Pulmonary artery endothelial cell (primary cell): ENCODE results near the gene TMEM89. TPM values are rescaled to one million over a fixed set of nuclear protein-coding genes. Genes with fewer than 3 reads are reported as not detected.

Source experiments
- DNase-seq: peaks from one replicate; pipeline ENCODE4 v3.0.0-alpha.2; 2011; ENCODE audit warnings: low read depth, low spot score
- total RNA-seq: library from RNA; depleted of rRNA; stranded (reverse); fragments of >200 nt; gene quantifications from 2 replicates; pipeline ENCODE4 v1.2.3, GENCODE V29; 2014

Gene TMEM89
- total RNA-seq, 1 donor from 2014 or later: not detected

DNA sequence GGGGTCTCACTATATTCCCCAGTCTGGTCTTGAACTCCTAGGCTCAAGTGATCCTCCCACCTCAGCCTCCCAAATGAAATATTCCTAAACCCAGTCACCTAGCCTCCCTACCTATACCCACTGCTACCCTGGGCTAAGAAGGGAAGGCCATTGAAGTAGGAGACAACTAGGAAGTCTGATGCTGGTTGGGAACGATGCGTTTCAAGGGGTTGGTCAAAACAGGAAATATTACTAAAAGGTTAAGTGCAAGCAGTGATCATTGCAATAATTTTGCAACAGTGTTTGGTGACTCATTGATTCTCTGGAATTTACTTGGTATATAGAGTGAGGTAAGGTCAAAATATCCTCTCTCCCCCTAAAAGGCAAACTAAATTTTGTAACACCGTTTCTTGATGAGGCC, 7.5 kb downstream of the TMEM89 start:
- no peak for DNase-seq

DNA sequence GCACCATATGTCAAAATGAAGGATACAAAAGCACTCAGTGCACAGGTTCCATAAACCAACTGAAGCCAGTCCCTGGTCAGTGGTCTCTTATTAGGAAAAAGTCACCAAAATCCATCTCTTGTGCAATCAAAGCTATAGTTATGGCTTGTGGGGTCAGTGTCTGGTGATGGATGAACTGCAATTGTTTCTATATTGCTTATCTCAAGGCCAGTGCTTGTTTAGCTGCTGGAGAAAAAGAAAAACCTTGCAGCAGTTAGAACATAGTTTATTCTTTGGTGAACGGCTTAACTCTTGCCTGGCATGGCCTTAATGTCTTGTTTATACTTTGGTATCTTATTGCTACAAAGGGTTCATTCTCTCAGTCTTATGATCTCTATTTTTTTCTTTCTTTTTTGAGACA, 9.3 kb downstream of the TMEM89 start:
- DNase-seq: no peak

DNA sequence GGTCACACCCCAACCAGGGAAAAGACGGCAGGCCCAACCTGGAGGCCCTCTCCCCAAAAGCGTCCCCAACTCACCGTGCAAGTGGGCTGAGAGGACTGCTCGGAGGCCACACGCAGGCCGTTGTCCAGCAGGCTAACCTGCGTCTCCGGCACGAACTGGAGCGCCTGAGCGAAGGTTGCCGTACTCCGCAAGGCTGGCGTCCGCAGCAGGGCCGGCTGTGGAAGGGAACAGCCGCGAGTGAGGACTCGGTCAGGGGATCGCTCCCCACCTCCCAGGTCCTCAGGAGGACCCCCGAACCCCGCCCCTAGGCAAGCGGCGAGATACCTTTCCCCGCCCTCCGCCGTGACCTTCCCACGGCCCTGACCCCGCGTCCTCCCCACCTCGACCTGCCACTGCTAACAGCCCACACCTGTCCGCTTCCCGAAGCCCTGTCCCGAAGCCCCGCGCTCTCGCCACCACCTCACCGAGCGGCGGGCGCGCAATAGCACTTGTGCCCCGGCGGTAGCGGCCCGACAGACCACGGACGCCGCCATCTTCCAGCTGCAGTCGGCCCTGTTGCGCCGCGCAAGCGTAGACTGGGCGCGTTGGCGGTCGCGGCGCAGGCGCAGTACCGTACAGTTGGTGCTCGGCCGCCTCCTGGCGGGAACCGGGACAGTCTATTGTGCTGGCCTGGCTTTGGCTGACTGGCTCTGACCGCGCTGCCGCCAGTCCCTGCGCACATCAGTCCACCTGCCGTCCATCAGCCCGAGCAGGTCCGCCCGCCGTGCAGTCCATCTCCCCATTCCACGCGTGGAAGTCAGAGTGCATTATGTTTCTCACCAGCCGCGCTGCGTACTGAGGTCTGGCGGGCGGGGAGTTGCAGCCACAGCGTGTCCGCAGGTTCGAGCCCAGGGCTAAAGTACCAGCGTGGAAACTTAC, 12.2 kb downstream of the TMEM89 start, which contains the start of gene UQCRC1:
TSS of gene UQCRC1 (minus strand) at position 559 of the 918 bp plus-strand sequence. CDS start at position 533, 26 bp downstream.
- peak; percentile 69 for DNase-seq

DNA sequence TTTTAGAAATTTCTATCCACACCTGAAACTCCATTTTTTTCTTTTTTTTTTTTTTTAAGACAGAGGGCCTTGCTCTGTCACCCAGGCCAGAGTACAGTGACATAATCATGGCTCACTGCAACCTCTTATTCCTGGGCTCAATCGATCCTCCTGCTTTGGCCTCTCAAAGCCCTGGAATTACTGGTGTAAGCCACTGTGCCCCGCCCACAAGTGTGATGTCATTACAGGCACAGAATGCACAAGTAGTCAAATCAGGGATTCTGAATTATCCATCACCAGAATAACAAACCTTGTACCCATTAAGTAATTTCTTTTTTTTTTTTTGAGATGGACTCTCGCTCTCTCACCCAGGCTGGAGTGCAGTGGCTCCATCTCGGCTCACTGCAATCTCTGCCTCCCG, 14.1 kb downstream of the TMEM89 start:
- no peak for DNase-seq

GRCh38 chr3:48601622-48601994, 20.0 kb downstream of the TMEM89 start:
- DNase-seq: no peak

- DNase-seq: no peak
These were observed 20.6 kb downstream of the TMEM89 start for GRCh38 chr3:48600711-48601621.

DNA sequence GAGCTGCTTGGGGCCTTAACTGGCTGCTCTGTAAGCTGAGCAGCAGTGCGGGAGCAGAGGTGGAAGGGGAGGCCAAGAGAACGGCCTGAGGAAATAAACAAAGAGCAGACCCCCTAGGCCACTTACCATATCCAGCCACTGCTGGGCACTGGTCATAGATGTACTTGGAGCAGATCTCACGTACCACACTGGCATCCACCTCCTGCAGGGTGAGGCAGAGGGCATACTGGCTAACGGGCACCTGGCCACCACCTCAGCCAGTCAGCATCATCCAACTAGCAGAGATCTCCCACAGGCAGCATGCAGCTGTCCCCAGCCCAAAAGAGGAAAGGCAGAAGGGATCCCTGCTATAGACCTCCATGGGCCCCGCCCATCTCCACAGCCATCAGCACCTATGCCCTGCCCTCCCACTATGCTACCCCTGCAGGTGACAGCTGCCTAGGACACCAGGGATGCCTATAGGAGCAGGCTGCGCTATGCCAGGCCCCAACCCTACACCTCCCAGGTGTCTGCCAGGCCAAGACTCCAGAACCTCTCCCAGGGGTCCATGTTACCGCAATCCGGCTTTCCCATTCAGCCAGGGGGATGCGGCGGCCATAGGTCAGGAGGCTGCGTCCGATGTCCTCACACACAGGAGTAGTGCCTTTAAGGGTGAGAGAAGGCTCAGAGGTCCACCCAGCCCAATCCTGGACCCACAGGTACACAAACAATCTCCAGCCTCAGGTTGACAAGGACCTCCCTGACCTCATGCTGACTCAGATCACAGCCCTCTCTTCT, 21.9 kb downstream of the TMEM89 start:
- no peak for DNase-seq

DNA sequence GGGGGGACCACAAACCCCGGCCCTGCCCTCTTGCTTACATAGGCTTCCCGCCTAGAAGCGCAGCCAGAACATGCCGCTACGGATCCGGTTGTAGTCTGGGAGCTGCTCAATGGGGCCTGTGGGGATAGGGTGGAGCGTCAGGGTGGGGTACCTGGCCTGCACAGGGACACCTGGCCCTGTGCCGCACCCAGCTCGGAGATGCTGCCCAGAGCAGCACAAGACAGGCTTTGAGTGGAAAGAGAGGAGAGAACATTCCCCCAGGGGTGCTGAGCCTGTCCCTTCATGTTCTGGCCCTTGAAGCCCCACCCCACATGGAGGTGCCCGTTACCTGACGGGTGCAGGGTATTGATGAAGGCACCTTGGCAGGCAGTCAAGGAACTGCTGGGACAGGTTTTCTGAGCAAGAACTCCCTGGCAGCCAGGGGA, 22.5 kb downstream of the TMEM89 start:
- DNase-seq: no peak

DNA sequence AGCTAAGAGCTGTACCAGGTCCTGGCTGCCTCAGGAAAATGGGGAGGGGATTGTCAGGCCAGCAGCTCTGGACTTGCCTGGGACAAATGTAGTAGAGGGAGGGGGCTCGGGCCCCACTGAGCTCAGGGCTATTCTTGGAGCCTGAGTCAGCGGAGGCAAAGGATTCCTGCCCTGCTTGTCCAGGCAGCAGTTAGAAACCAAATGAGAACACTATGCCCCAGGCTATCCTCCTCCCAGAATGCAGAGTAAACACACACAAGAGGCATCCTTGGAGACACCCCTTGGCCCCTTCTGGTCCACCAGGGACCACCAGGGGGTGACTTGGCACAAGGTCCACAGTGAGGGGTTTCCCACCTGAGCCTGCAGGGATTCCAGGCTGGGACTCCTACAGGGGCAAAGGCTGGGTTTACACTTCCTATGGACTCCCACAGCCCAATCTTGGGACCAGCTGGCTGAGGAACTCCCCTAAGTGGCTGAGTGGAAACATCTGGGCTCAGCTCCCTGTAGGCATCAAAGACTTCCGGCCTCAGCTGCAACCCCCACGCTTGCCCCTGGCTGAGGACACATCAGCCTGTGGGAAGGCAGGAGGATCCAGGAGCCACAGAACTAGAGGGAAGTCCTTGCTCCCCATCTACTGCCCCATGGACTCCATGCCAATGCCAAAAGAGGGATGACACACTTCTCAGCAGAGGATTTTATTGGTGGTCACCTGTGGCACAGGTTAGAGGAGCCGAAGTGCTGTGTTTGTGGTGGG, 23.1 kb downstream of the TMEM89 start:
- DNase-seq: no peak

- no peak for DNase-seq
These were observed 24.2 kb downstream of the TMEM89 start for GRCh38 chr3:48597408-48597800.

DNA sequence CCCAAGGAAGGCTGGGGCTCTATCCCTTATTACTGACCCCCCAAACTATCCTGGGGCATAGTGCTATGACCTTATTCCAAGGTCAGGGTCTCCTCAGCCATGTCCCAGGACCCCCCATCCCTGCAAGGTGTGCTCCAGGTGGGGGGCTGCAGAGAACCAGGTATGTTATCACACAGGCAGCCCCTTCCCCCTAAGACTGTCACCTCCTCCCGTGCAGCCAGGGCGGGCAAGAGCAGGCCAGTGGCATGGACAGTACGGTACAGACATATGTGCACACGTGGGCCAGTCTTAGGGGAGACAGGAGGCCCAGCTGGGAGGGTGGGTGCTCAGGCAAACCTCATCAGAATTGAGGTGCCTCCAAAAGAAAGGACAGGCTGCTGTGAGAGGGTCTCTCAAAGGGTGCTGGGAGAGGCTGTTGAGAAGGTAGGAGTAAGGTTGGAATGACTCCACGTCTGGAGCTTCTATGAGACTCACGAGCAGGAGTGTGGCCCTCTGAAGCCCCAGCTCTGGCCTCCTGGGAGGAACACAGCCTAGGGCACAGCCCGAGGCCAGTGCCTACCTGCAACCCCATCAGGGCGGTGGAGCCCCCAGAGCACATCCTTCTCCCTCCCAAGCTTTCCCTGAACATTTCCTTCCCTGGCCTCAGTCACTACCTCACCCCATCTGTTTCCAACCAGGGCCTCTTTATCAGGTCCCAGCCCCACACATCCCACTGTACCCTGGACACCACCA, 24.7 kb downstream of the TMEM89 start:
- DNase-seq: no peak

DNA sequence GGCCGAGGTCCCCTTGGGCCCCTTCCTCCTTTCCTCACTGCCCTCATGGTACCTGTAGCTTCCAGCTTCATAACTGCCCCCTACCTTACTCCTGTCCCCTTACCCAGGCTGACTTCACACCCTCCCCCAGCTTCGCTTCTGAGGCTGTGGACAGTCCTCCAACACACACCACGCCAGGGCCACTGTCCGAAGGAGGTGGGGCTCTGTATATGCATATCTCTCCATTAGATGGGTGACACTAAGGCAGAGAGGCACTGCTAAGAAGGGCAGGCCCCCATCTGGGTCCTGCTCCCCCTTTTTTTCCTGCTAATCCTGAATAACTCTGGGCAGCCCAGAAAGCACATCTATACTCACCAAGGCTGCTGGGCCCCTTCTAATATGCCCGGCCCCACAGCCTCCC, 25.4 kb downstream of the TMEM89 start:
- no peak for DNase-seq

DNA sequence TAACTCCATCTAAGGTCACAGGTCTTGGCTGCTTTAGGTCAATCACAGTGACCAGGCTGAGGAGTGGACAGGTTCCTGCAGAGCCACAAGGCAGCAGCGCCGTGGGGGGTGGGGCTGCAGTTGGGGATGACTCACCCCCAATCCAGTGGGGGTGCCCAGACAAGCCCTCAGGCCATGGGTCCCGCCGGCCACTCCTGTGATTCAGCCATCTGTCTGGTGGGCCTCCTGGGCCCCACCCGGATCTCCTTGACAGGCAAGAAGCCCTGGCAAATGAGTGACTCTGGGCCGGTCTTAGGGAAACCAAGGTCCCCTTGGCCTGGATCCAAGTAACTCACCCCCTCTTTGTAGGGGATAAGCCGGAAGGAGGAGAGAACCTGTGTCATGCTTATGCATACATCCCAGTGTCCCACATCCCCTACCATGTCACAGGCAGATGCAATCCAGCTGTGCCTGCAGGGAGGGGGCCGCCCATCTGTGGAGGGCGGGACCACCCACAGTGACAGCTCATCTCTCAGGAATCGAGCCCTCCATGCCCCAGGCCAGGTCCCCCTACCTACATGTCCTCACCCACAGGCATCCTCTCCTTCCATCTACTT, 25.9 kb downstream of the TMEM89 start:
- DNase-seq: no peak

DNA sequence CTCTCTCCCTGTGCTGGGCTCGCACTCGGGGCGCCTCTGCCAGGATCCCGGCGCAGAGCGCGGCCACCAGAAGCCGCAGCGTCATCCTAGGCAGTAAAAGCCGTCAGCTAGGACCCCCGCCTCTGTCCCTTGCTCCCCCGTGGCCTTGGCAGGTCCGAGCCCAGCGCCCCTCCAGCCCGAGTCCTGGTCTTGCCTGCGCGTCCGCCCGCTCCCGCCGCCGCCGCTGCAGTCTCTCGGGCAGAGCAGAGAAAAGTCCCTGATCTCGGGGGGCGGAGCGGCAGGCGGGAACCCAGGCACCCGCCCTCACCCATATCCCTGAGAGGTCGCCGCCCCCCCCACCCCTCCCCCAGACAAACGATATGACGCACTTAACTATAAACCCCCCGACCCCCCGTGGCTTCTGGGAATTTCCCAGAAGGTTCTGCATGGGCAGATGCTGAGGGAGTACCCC, 26.5 kb downstream of the TMEM89 start, which contains the start of gene COL7A1:
TSS of gene COL7A1 (minus strand) at position 255 of the 451 bp plus-strand sequence. CDS start at position 85, 170 bp downstream.
- no peak for DNase-seq

- DNase-seq: no peak
These were observed 27.0 kb downstream of the TMEM89 start for GRCh38 chr3:48594417-48595049.

GRCh38 chr3:48593337-48593736, 28.2 kb downstream of the TMEM89 start:
- no peak for DNase-seq

- no peak for DNase-seq
These were observed 29.0 kb downstream of the TMEM89 start for GRCh38 chr3:48592519-48593087.

- no peak for DNase-seq
These were observed 29.6 kb downstream of the TMEM89 start for GRCh38 chr3:48591886-48592518.
